SK-N-DZ (cell line): ENCODE measurements around the gene MLH3.

Experiments
- DNase-seq: peaks from one replicate; pipeline ENCODE4 v3.0.0-alpha.2; 2015; ENCODE audit warnings: low spot score

MLH3 gene

DNA sequence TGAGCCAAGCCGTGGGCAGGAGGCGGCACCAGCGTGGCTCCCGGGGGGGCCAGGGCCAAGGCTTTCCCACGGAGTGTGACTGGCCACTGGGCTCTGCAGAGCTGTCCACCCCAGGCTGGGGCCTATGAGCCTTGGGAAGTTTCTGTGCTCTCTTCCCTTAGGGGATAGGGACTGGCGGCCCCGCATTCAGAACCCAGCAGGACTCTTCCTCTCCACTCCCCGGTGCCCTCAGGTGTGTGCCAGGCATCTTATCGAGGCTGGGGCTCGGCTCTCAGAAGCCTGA, 66.3 kb downstream of the MLH3 start:
- DNase-seq, result no peak

DNA sequence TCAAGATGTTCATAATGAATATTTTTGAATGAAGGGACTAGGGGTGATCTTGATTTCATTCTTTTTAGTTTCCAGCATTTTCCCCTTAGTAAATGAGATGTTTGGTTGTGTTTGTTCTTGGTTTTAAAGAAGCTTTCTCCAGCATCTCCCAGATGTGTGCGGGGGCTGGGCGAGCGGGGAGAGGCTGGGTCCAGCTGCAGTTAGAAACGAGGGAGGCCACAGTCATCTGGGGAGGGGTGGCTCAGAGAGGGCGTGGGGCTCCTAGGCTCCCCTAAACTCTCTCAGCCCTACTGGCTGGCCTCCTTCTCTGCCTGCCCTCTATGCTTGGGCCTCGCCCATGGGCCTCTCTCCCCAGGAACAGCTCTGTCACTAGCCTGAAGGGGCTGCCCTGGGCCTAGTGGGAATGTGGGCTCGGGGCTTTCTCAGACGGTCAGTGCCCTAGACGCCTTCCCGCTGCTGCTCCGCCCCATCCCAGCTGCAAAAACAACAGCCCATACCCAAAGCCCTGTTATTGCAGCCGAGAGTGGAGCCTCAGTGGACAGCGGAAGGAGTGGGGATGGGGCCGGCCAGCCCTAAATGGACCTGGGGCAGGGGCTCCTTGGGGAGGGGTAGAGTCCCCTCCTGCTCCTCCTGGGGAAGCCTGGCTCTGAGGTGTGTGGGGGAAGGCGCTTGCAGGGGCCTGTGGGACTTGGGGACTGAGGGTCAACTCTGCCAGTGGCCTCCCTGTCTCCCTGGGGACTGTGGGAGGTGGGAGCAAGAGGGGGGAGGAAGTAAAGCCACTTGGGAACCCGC, 66.8 kb downstream of the MLH3 start:
- no peak for DNase-seq

DNA sequence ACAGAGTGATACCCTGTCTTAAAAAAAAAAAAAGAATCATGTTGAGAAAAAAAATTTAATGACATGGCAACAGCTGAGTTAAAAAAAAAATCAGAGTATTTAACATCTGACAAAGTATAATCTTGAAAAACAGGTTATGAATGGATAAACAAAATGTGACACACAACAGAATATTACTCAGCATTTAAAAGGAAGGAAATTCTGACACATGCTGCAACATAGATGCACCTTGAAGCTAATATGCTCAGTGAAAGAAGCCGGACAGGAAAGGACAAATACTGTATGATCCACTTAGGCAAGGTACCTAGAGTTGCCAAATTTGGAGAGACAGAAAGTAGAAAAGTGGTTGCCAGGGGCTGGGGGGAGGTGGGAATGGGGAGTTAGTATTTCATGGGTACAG, 67.9 kb downstream of the MLH3 start:
- no peak for DNase-seq

DNA sequence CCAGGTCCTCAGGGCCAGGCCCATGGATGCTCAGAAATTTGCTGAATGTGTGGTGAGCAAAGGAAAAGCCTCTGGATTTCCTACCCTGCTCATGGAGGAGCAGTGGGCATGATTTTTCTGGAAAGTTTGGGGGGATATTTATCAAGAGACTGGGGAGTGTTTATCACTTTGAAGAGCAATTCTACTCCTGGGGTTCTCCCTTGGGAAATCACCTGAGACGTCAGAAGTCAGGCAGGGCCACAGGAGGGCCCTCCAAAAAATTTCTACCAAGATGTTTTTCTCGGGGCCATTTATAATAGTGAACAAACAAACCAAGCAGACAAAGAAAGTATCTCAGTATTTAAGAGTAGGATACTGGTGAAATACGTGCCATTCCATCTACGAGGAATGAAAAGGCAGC, 68.6 kb downstream of the MLH3 start:
- DNase-seq, result no peak

DNA sequence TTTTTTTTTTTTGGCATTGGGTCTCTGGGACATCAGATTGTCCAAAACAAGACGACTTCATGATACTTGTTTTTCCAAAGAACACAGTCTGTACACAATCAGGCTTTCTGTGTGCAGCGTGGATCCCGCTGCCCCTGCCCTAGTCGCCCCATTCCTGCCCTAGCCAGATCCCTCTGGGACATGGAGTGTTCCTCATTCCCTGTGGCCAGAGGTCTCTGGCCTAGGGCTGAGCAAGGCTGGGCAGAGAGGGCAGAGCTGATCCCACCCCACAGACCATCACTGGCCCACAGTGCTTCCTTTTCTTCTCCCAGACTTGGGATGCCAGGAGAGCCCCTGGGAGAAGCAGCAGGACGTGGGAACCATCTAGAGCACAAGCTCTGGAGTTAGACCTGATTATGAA, 69.4 kb downstream of the MLH3 start:
- DNase-seq, result no peak

DNA sequence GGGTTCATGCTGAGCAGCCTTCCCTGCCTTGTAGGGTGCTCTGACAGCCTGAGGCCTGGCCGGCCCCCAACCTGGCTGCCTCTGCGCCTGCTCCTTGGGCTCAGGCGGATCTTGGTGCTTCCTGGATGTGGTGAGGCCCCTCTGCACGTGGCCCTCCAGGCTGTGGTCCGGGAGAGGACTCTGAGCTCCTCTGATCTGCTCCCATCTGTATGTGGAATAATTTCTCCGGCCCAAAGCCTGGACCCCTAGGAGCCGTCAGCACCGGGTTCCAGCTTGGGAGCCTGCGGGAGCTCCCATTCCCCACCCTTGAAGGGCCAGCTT, 69.8 kb downstream of the MLH3 start:
- DNase-seq, result no peak

DNA sequence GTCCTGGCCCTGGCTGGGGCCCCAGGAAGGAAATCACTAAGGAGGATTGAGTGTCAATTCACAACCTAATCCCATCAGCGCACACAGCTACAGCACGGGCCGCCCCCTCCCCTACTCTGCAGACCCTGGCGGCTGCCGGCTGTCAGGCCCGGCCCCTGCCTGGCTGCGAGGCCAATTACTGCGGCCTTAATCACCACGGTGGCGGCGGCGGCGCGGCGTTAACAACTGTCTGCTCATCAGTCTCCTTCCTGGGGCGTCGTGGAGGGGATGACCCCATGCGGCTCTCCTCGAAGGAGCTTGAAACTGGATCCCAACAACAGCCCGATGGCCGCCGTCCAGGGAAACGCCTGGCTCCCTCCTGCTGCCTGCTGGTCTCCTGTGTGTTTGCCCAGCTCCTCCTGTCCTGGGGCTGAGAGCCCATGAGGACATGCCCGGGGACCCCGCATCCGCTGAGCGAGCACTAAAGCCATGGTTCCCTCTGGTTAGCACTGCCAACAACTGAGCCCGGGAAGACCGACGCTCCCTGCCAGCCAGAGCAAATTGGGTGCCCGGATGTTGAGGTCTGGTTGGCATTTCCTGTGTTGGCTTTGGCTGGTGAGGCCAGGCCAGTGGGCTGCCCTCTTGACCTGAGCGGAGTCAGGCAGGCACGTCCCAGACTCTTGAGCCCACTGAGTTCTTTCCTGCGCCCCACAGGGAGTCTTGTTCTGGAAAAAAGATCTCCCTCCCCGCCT, 70.4 kb downstream of the MLH3 start:
- DNase-seq, result peak; percentile 58

DNA sequence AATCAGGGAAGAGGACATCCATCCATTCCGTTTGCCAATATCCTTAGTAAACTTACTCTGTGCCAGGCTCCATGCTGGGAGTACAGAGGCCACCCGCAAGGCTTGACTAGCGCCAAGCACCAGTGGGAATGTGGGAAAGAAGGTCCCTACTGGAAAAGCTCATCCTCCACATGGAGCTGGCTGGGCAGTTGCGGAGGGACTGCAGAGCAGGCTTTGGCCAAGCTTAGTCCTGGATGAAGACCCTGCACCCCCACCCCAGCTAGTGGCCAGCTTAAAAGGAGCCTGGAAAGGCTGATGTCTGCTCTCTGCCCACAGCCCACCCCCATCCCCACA, 70.9 kb downstream of the MLH3 start:
- DNase-seq, result peak; percentile 29

DNA sequence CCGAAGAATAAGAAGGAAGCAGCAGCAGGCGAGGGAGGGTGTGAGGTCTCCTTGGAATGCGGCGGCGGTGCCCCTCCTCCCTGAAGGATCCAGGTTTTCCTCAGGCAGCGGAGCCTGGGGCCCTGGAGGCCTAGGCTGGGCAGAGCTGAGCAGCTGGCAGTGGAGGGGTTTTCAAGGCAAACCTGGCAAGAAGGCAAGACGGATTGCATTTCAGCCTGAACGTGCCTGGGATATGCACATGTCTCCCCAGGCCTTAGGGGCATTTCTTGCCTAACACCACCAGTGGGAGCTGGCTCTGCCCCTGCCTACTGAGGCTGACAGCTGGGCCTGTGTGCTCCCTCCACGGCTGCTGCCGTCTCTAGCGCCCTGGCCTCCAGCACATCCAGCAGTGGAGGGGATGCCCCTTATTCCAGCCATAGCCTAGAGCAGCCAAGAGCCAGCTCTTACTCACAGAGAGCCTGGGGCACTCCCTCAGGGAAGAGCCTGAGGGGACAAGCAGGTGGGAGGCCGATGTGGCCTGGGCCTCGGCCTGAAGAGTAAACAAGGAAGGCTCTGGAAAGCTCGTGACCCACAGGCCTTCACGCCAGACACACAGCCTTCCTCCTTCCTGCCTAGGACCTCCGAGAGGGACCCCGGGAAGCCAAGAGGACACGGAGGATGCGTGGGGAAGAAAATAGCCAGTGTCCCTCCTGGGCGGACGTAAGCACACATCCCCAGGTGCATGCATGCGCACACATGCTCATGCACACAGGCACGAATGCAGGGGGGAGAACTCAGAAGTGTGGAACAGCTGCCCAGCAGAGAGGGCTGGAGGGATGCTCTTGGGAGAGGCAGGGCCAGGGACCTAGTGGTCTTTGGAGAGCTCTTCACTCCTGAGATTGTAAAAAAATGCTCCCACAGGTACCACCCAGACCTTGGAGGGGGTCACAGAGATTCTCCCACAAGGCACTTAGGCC, 71.5 kb downstream of the MLH3 start:
- DNase-seq, result peak; percentile 70

DNA sequence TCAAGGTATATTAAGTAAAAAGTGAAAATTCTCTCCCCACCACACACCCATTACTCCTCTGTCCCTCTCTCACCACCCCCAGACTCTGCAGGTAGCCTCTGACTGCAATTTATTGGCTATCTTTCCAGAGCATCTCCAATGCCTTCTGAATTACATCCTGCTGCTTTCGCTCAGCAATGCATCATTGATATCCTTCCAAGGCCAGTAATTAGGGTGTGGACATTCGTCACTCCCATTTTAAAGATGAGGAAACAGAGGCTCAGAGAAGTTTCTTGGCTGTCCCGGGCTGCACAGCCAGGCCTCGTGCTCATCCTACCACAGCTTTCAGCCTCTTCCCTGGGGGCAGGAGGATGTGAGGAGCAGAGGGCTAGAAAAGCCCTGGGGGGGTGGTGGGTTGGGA, 72.2 kb downstream of the MLH3 start:
- no peak for DNase-seq

DNA sequence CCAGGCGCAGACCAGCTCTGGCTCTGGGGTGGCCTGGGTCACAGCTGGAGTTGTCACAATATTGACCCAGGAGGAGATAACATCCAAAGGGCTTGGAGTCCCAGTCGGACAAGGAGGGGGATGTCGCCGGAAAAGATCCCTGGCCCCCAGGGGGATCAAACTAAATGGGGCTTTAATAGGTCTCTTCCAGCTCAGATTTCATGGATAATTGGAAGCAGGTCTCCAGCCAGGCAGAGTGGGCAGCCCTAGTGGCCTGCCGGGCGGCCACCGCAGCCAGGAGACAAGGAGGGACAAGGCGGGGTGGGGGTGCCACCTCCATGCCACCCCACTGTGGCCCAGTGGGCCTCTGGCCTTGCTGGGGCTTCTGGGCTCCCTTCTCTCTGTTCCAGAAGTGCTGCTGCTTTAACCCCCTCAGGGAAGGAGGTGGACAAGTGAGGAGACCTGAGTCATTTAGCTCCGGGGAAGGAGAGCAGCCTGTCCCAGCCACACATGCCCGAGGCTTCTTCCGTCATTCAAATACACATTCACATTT, 72.8 kb downstream of the MLH3 start:
- DNase-seq, result peak; percentile 86

DNA sequence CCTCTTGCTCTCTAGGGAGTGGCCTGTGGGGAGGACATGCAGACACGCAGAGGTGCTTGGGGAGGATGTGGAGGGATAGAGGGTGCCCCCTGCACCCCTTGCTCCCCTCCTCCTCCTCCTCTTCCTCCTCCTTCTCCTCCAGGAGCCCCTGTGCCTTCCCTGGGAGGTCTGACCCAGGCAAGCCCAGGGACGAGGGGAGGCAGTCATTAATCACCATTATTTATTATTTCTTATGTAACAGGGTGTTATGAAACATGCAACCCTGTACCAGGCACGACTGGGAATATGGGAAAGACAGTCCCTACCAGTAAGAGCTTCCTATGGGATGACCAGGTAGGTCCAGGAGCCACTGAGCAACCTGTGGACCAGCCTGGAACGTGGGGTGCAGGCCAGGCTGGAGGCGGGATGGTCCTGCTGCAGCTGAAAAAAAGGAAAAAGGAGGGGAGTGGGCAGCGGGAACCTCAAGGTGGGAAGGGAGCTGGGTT, 73.3 kb downstream of the MLH3 start:
- no peak for DNase-seq

DNA sequence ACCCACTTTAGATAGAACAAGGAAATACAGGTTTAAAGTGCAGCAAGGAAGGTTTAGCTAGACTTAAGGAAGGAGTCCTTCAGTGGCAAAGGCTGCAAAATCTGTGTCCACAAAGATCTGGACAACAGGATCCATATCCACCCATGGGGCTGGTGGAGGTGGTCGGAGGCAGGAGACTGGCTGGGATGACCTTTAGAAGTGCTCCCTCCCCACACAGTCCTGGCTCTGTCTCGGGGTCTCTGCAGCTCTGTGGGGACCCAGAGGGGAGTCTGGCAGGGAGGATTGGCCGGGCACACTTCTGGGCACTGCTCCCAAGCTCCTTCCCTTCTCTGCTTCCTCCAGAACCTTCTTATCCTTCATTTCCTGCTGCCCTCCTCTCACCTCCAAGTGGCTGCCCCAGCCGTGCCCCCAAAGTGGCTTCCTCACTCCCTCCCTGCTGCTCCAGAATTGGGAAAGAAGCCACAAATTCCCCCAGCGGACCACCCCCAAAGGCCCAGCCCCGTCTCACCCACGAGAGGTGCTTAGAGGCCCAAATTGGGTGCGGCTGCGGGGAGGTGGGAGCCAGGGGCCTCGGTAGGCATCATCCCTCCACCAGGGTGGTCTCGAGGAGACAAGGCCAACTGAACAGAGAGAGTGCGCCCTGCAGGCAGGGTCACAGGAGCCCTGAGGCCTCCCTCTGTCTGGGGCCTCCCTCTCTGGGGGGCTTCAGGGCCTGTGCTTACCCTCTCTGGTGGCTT, 73.9 kb downstream of the MLH3 start:
- DNase-seq, result no peak

DNA sequence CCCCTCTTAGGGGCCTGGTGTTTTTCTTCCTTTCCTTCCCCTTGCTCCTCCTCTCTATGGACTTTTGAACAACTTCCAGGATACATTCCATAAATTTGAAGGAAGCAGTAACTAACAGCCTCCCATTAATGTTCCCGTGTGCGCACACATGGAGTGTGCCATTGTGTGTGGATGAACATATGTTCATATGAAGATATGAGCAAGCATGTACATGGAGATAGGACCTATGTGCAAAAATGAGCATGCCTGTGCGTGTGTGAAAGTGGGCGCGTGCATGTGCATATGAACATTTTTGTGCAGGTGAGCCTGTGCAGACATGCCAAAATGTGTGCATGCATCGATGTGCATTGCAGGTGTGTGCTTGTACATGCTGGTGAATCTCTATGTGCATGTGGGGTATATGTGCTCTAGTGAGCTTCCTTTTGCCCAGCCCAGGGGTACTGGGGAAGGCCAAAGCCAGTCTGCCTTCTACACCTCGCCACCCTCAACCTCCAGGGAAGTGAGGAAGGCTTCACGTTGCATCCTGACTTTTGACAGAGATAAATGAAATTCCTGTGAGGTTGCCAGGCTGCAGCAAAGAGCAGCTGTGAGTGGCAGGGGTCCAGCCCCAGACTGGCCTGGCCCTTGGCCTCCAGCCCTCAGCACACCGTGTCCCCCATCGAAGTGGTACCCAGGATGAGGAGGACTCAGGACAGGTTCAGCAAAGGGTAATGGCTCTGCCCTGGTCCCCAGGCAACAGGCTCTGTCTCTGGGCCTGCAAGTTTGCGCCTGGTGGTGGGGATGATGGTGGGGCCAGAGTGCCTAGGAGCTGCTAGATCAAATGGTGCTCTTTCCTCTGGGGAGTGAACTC, 74.8 kb downstream of the MLH3 start:
- no peak for DNase-seq

DNA sequence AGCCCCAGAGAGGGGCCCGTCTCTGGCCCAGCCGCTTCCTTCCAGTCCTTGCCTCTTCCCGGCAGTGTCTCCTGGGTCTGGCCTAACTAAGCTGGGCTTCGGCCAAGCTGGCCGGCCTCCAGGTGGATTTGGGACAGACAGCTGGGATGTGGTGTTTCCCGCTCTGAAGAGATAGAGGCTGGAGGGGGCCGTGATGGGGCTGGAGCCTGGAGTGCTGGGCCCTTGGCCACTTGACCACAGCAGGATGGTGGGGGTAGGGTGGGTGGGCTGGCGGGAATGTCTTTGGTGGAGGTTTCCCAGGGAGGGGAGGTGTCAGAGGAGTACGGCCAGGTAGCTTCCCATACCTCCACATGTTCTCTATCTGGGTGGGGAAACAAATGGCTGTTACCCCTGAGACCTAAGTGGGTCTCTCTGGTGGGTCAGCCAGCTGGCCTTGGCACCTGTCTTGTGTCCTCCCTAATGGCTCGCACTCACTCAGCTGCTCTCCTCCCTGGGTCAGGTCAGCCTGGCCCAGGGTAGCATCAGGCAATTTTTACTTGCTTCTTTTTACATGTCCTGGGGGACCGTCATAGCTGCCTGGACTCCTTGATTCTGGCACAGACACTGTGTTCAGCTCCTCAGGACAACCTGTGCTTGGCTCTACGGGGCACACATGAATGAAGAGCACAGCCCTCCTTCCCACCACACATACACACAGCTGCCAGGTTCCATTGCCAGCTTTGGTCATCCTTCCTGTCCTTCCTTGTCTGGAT, 76.0 kb downstream of the MLH3 start:
- no peak for DNase-seq

DNA sequence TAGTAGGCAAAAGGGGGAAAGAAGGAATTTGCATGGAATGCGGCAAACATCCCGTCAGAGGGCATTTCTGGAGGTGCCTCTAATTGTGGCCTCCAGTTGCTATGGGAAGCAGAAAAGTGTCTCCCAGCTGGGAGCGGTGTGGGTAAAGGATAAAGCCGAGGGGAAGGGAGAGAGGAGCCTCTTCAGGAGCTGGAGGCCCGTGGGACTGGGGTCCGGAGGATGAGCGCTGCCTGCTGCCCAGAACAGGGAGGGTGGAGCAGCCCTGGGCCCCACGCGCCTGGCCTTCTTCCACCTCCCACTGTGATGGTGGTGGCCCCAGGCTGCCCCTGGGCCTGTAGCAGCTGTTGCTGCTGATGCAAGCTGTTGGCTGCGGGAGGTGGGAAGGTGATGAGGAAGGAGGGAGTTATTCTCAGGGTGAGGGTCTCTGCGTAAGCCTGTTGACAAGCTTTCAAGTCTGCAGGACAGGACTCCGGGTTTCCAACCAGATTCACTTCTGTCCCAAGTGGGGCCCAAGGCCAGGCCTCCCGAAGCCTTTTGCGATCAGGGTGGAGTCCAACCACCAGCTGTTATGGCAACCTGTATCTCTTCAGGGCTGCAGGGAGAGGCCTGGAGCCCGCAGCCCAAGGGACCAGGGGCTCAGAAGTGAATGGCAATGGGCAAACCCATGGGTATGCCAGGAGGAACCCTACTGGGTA, 76.8 kb downstream of the MLH3 start:
- DNase-seq, result no peak

DNA sequence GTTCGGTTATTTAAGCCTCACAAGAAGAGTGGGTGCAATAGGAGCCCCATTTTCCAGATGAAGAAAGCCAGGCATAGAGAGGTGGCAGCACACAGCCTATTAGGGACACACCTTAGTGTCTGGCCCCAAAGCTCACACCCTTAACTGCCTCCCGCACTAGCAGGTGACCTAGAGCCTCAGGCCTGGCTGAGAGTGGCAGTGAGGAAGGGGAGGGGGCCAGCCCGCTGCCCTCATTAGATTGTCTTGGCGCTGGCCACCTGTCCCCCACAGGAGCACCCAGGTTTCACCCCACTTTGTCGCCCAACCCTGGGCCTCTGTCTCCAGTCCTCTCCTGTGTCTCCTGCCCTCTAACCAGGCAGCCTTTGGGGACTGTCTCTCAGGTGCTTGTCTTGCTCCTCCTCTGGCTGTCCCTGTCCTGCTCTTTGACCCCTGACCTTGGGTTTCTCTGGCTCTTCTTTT, 77.3 kb downstream of the MLH3 start:
- DNase-seq, result no peak

DNA sequence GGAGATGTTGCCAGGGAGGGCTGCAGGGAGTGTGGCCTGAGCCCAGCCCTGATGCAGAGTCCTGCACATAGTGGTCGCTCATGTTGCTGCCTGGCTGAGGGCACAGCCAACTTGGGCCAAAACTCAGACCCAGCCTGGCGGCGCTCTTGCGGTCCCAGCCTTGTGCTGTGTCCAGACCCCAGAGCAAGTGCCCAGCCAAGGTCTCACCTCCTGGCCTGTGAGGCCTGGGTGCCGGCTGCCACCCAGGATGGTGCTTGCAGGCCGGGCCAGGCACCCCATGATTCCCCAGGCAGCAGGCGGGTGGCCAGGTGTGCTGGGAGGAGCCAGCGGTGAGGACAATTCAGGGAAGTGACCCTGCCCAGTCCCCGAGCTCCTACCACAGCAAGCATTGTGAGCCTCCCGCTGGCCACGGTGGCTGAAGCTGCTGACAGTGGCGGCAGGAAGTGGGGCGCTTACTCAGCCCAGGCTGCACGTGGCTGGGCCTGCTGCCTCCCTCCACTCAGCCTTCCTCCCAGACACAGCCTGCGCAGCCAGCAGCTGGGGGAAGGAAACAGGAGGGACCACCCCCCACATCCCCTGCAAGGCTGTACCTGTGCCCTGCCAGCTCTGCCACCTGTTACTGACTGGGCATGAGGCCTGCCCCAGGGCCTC, 78.1 kb downstream of the MLH3 start:
- DNase-seq, result no peak

DNA sequence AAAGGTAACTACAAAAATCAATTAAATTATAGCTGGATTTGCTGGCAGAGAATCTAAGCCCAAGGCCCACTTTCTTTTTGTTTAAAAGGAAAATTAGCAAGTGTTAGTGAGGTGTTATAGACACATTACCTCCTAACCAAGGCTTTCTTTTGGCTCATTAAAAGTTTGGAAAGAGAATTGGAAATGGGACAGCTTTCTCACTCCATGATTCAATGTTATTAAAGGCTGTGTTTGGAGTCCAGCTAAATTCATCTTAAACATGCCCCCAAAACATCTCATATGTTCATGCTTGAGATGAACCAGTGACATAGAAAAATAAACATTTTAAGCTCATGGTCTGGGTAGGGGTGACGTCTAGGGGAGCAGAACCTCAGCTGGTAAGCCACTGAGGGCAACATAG, 82.5 kb downstream of the MLH3 start:
- DNase-seq, result no peak
